Type B pancreatic cell (in vitro differentiated cells): ENCODE measurements around the gene CSK. TPM values are rescaled to one million over a fixed set of nuclear protein-coding genes. Genes with fewer than 3 reads are reported as not detected.
"Not testable (repeated sequence)": the region's sequence is repeated elsewhere in the genome, so short reads cannot be mapped to it uniquely, and the experiment has no call there.

Source experiments
- DNase-seq: peaks from one replicate; pipeline ENCODE4 v3.0.0; 2021; ENCODE audit warnings: mixed read lengths; ENCODE audit not compliant: unreplicated experiment; ENCODE audit errors: extremely low spot score
- H3K27ac Mint-ChIP-seq: 2 replicates; pipeline ENCODE4 v1.8.0; 2021; ENCODE audit warnings: mild to moderate bottlenecking, mixed read lengths
- H3K27me3 Mint-ChIP-seq: 2 replicates; pipeline ENCODE4 v1.8.0; 2021; ENCODE audit warnings: mixed read lengths
- H3K36me3 Mint-ChIP-seq: 2 replicates; pipeline ENCODE4 v1.8.0; 2021; ENCODE audit warnings: mixed read lengths
- H3K4me1 Mint-ChIP-seq: one replicate; pipeline ENCODE4 v1.8.0; 2021; ENCODE audit warnings: mixed read lengths; ENCODE audit not compliant: unreplicated experiment
- H3K4me3 Mint-ChIP-seq: 2 replicates; pipeline ENCODE4 v1.8.0; 2021; ENCODE audit warnings: mild to moderate bottlenecking, mixed read lengths
- H3K9me3 Mint-ChIP-seq: 2 replicates; pipeline ENCODE4 v1.8.0; 2021; ENCODE audit warnings: mixed read lengths
- total RNA-seq: library from RNA; stranded (reverse); gene quantifications from 2 replicates; pipeline ENCODE4 v1.2.1, GENCODE V29; 2021; ENCODE audit warnings: low replicate concordance
- TF ChIP-seq, protein P1 (sequence below): fragments of 200-600 bp; sonication (generic); conservative IDR thresholded peaks from 2 replicates; pipeline ENCODE4 v1.5.0; 2021; ENCODE audit warnings: antibody characterized with exemption, mild to moderate bottlenecking

The CSK gene
- total RNA-seq, 1 donor from 2014 or later = 77.4 TPM

DNA sequence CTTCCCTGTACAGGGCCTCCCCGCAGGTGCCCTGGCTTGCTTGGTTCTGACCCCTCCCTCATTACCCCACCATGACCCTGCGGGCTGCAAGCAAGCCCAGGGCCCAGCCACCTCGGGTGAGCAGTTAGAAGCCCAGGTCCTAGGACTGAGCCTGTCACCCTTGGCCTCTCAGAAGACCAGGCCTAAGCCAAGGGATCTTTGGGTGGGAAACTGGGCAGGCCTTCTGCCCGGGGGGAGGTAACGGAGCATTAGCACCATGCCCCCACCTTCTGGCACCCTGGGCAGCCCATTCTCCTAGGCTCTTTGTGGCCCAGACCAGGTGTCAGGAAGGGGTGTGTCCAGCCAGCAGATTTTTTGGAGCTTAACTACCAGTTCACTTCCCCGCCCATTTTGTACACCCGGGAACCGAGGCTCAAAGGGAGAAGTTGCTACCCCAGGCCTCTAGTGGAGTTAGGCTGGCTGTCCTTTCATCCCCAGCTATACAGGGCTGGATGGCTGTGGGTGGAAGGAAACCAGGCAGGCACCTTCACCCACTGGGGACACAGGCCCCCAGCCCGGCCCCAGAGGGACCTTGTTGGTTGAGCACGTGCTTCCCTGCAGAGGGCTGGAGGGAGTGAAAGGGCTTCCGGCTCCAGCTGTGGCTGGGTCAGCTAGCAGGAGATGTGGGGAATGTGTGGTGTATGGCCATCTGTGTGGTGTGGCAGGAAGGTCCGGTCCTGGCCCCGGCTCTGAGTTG is 1.4 kb downstream of the CSK start:
- no peak for DNase-seq
- Mint-ChIP-seq H3K9me3 (no peaks in the 10 kb centered on the region), H3K4me3 (peak overlapping the region; percentile 90), H3K36me3 (no peaks in the 10 kb centered on the region), H3K27me3 (no peaks in the 10 kb centered on the region), H3K4me1 (peaks cover 51% of the 10 kb centered on the region), H3K27ac (peak overlapping the region; percentile 61)
- TF ChIP-seq, protein P1, sequence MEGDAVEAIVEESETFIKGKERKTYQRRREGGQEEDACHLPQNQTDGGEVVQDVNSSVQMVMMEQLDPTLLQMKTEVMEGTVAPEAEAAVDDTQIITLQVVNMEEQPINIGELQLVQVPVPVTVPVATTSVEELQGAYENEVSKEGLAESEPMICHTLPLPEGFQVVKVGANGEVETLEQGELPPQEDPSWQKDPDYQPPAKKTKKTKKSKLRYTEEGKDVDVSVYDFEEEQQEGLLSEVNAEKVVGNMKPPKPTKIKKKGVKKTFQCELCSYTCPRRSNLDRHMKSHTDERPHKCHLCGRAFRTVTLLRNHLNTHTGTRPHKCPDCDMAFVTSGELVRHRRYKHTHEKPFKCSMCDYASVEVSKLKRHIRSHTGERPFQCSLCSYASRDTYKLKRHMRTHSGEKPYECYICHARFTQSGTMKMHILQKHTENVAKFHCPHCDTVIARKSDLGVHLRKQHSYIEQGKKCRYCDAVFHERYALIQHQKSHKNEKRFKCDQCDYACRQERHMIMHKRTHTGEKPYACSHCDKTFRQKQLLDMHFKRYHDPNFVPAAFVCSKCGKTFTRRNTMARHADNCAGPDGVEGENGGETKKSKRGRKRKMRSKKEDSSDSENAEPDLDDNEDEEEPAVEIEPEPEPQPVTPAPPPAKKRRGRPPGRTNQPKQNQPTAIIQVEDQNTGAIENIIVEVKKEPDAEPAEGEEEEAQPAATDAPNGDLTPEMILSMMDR = no peak

DNA sequence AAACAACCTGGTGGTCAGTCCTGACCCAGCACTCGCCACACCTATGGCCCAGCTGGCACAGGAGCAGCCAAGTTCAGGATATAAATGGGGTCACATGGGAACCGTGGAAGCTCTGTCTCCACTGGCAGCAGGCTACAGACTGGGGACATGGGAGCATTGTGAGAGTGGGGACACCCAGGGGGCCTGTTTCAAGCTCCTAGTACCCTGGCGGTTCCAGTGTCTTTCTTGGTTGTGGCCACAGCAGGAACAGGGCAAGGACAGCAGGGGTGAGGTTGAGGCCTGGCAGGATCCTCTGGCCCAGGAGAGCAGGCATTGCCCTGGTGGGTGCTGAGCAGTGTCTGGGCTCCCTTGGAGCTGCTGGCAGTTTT is 1.9 kb downstream of the CSK start:
- no peaks in the 10 kb centered on the region for H3K36me3 Mint-ChIP-seq
- DNase-seq = no peak
- peak overlapping the region; percentile 61 for H3K27ac Mint-ChIP-seq
- no peaks in the 10 kb centered on the region for H3K9me3 Mint-ChIP-seq
- H3K4me1 Mint-ChIP-seq = peaks cover 51% of the 10 kb centered on the region
- H3K4me3 Mint-ChIP-seq = peak overlapping the region; percentile 90
- TF ChIP-seq, protein P1 = peak; percentile 14
- H3K27me3 Mint-ChIP-seq = no peaks in the 10 kb centered on the region

DNA sequence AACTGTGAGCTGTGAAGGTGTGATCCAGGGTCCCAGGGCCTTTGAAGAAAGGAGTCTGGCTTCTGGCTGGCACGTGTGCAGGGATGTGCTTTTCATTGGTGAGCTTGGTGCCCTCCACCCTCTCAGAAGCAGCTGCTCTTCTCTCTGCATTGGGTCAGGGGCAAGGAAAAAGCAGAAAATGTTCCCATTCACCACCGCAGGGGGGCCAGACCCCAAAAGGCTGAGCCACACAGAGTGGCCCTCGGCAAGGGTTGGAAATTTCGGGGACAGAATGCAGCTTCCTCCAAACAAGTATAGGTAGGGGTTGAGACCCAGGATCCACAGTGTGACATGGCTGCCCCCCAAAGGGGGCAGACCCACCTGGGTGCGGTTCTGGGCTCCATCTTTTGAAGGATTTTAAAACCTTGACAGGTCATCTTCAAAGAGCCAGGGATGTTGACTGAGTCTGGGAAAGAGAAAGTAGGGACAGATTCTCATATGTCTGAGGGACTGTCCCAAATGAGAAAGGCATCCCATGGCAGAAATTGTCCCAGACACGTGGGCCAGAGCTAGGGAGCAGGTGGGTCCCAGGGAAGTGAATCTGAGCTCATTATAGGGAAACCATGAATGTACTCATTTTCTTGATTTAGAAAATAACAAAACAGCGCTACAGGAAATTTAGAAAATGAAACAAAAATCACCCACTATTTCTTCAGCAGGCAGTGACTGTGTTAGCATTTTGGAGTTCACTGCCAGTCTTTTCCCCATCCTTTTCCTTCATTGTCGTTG is 2.7 kb downstream of the CSK start:
- H3K4me3 Mint-ChIP-seq = peak overlapping the region; percentile 79
- H3K4me1 Mint-ChIP-seq = peaks cover 58% of the 10 kb centered on the region
- H3K9me3 Mint-ChIP-seq = no peaks in the 10 kb centered on the region
- TF ChIP-seq, protein P1 = no peak
- no peak overlapping the region for H3K27ac Mint-ChIP-seq
- H3K36me3 Mint-ChIP-seq = no peaks in the 10 kb centered on the region
- no peak for DNase-seq
- H3K27me3 Mint-ChIP-seq = no peaks in the 10 kb centered on the region

DNA sequence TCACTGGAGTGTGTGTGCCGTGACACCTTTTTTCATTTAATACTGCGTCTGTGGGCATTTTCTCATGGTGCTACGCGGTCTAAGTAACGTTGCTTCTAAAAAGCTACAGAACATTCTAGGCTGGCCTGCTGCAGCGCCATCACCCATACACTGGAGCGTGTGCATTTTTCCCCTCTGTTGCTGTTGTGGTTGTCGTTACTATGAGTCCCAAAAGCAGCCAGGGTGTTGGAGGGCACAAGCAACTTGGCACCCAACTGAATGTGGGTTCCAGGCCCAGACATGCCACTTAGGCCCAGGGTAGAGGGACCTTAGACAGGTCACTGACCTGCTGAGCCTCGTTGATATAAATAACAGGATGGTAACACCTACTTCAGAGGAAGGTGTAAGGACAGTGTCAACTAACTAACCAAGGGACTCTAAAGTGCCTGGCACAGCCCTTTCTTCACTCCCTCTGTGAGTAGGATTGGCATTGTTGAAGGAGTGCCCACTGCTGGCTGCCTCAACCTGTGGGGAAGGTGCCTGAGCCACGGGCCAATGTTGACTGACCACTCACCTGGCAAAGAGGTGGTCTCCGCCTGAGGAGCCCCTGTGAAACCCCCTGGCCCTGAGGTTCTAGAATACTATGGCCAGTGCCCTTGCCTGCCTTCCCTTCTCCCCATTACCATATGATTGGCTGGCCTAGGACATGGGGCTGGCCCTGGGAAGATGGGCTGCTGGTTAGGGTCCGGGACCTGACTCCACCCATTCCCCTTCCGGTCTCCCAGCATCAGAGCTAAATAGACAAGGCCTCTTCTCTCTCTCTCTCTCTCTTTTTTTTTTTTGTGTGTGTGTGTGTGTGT is 3.5 kb downstream of the CSK start:
- Mint-ChIP-seq H3K4me3 (peak overlapping the region; percentile 79), H3K27ac (no peak overlapping the region), H3K27me3 (no peaks in the 10 kb centered on the region), H3K36me3 (no peaks in the 10 kb centered on the region), H3K9me3 (no peaks in the 10 kb centered on the region), H3K4me1 (peaks cover 54% of the 10 kb centered on the region)
- no peak for DNase-seq
- TF ChIP-seq, protein P1 = no peak

DNA sequence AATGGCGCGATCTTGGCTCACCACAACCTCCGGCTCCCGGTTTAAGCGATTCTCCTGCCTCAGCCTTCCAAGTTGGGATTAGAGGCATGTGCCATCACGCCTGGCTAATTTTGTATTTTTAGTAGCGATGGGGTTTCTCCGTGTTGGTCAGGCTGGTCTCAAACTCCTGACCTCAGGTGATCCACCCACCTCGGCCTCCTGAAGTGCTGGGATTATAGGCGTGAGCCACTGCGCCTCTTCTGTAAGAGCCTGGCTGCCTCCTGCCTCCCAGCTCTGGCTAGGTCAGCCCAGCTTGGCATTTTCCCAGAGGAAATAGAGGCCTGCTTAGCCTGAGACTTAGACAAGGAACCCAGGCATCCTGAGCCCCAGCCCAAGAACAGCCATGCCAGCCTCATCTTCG is 4.2 kb downstream of the CSK start:
- H3K4me1 Mint-ChIP-seq = peaks cover 54% of the 10 kb centered on the region
- H3K27ac Mint-ChIP-seq, DNase-seq, H3K27me3 Mint-ChIP-seq, H3K36me3 Mint-ChIP-seq, H3K4me3 Mint-ChIP-seq, H3K9me3 Mint-ChIP-seq: not testable (repeated sequence)
